RWPE2 (cell line): ENCODE data around the gene HSP90AA1.

Source experiments
- ATAC-seq: fragments of 200-7000 bp; cut with Tn5 transposase; 3 replicates; pipeline ENCODE4 v1.9.1; 2021; ENCODE audit warnings: low read depth
- DNase-seq: peaks from one replicate; pipeline ENCODE4 v3.0.0-alpha.2; 2020; ENCODE audit warnings: low spot score
- H3K27ac ChIP-seq: fragments of 450-650 bp; 2 replicates; pipeline ENCODE4 v1.5.1; 2017; ENCODE audit warnings: mild to moderate bottlenecking; ENCODE audit not compliant: poor library complexity, severe bottlenecking
- H3K27me3 ChIP-seq: fragments of 250-450 bp; sonication (Bioruptor Pico); 2 replicates; pipeline ENCODE4 v1.5.1; 2021; ENCODE audit warnings: mild to moderate bottlenecking, moderate library complexity; ENCODE audit not compliant: insufficient read depth, poor library complexity, severe bottlenecking
- H3K36me3 ChIP-seq: fragments of 250-450 bp; sonication (Bioruptor Pico); 2 replicates; pipeline ENCODE4 v1.5.1; 2020; ENCODE audit warnings: low read depth, mild to moderate bottlenecking, moderate library complexity
- H3K4me1 ChIP-seq: fragments of 250-450 bp; sonication (Bioruptor Pico); 2 replicates; pipeline ENCODE4 v1.5.1; 2021; ENCODE audit warnings: mild to moderate bottlenecking, moderate library complexity; ENCODE audit not compliant: insufficient read depth, poor library complexity, severe bottlenecking
- H3K4me3 ChIP-seq: fragments of 250-450 bp; sonication (Bioruptor Pico); 2 replicates; pipeline ENCODE4 v1.5.1; 2021; ENCODE audit warnings: mild to moderate bottlenecking, moderate library complexity; ENCODE audit not compliant: severe bottlenecking
- H3K9me3 ChIP-seq: fragments of 250-450 bp; sonication (Bioruptor Pico); 2 replicates; pipeline ENCODE4 v1.5.1; 2021; ENCODE audit warnings: mild to moderate bottlenecking, moderate library complexity; ENCODE audit not compliant: severe bottlenecking
- TF ChIP-seq, protein P1 (sequence below): fragments of 450-650 bp; IDR thresholded peaks from one replicate; pipeline ENCODE4 v1.5.1; 2017; ENCODE audit warnings: mild to moderate bottlenecking, moderate library complexity; ENCODE audit not compliant: poor library complexity, severe bottlenecking

HSP90AA1 gene

DNA sequence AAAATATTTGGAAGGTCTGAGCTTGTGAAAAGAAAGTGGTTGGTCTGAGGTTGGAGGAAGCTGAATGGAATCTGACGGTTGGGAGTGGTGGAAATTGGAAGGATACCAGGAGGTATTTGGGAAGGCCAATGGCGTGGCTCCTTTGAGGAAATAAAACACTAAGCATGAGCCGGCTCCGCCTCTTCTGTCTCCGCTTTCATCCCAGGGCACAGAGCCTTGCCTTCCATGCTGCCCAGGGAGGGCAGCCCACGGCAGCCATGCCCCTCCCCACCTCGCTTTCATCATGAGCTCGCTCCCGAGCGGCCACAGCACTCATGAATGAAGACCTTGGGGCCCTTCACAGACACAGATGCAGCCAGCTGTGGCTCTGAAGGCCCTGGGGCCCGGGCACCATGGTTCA, 36.2 kb downstream of the HSP90AA1 start:
- H3K4me1 ChIP-seq, result peaks cover 4% of the 10 kb centered on the region
- peaks cover 70% of the 10 kb centered on the region for H3K36me3 ChIP-seq
- ATAC-seq (no peak), DNase-seq (no peak)
- no peak overlapping the region for H3K27ac ChIP-seq
- no peaks in the 10 kb centered on the region for H3K9me3 ChIP-seq
- TF ChIP-seq, protein P1, sequence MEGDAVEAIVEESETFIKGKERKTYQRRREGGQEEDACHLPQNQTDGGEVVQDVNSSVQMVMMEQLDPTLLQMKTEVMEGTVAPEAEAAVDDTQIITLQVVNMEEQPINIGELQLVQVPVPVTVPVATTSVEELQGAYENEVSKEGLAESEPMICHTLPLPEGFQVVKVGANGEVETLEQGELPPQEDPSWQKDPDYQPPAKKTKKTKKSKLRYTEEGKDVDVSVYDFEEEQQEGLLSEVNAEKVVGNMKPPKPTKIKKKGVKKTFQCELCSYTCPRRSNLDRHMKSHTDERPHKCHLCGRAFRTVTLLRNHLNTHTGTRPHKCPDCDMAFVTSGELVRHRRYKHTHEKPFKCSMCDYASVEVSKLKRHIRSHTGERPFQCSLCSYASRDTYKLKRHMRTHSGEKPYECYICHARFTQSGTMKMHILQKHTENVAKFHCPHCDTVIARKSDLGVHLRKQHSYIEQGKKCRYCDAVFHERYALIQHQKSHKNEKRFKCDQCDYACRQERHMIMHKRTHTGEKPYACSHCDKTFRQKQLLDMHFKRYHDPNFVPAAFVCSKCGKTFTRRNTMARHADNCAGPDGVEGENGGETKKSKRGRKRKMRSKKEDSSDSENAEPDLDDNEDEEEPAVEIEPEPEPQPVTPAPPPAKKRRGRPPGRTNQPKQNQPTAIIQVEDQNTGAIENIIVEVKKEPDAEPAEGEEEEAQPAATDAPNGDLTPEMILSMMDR, result no peak
- H3K27me3 ChIP-seq, result no peaks in the 10 kb centered on the region
- no peak overlapping the region for H3K4me3 ChIP-seq

DNA sequence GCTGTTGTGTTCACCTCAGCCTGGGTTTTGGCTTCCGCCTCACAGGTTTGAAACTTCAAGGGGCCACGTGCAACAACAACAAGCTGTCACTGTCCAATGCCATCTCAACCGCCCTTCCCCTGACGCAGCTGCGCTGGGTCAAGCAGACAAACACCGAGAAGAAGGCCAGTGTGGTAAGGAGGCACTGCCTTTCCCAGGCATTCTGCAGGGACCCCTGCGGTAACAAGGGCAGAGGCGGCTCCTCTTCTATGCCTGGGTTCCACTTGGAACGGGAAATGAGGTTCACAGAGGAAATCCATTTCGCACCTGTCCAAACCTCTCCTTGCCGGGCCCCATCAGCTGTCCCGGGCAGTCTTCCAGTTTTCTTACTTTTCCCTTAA, 36.8 kb downstream of the HSP90AA1 start:
- peaks cover 76% of the 10 kb centered on the region for H3K36me3 ChIP-seq

DNA sequence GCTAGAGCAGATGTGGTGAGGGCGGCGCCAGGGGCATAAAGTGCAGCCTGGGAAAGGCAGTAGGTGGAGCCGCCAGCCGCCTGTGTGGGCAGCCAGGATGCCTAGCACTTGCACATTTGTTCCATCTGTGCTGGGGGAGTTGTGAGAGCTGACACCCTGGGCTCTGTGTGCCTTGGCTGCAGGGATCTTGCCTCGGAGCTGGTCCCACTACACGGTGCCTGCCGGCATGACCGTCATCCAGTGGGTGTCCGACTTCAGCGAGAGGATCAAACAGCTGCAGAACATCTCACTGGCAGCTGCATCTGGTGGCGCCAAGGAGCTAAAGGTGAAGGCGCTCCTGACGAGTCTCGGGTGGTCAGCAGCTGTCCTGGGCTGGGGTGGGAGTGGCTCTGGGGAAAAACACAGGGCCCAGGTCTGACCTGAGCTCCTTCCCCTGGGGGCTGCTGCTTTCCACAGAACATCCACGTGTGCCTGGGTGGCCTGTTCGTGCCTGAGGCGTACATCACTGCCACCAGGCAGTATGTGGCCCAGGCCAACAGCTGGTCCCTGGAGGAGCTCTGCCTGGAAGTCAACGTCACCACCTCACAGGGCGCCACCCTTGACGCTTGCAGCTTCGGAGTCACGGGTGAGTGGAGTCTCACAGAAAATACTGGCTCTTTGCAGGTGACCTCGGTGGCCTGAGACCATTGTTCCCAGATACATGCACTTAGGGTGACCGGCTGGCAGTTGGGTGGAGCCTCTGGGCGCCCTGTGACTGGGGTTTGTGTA, 37.4 kb downstream of the HSP90AA1 start:
- Histone ChIP-seq H3K9me3 (no peaks in the 10 kb centered on the region), H3K36me3 (peaks cover 82% of the 10 kb centered on the region), H3K27ac (no peak overlapping the region), H3K4me3 (no peak overlapping the region), H3K27me3 (no peaks in the 10 kb centered on the region), H3K4me1 (no peaks in the 10 kb centered on the region)
- ATAC-seq (no peak; the same call in 2 of the 3 replicates), DNase-seq (no peak)
- TF ChIP-seq, protein P1, result no peak

More for the DNA sequence above, 36.8 kb downstream of the HSP90AA1 start:
- Histone ChIP-seq H3K4me3 (no peak overlapping the region), H3K27me3 (no peaks in the 10 kb centered on the region), H3K9me3 (no peaks in the 10 kb centered on the region), H3K4me1 (no peaks in the 10 kb centered on the region), H3K27ac (no peak overlapping the region)
- TF ChIP-seq, protein P1, result no peak
- DNase-seq, result no peak
- no peak for ATAC-seq

DNA sequence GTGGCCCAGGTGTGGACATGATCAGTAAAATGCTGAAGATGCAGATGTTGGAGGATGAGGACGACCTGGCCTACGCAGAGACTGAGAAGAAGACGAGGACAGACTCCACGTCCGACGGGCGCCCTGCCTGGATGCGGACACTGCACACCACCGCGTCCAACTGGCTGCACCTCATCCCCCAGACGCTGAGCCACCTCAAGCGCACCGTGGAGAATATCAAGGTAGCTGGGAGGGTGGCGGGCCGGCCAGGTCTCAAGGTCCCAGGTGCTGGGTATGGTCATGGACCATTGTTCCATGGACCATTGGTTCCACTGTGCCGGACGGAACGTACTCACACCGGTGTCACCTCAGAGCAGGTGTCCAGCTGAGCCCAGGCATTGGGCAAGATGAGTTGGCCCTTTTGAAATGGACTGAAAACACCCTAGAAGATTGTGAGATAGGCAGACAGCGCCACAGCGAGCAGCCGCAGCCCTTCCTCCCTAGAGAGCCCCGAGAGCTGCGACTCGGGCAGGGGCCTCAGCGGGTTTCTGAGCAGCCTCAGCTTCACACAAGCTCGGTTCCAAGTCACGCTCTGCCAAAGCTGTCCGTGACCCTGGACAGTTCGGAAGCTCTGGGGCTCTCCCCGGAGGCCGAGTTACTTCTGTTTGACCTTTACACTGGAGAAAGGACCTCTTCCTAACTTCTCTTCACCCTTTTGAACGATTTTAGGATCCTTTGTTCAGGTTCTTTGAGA, 38.9 kb downstream of the HSP90AA1 start:
- Histone ChIP-seq H3K27me3 (no peaks in the 10 kb centered on the region), H3K9me3 (no peaks in the 10 kb centered on the region), H3K4me1 (no peaks in the 10 kb centered on the region), H3K4me3 (no peak overlapping the region), H3K36me3 (peaks cover 96% of the 10 kb centered on the region), H3K27ac (no peak overlapping the region)
- TF ChIP-seq, protein P1, result no peak
- ATAC-seq (no peak), DNase-seq (no peak)
